ENCODE results near the gene TLR9. TPM values are rescaled to one million over a fixed set of nuclear protein-coding genes. Genes with fewer than 3 reads are reported as not detected.

The TLR9 gene, protein sequence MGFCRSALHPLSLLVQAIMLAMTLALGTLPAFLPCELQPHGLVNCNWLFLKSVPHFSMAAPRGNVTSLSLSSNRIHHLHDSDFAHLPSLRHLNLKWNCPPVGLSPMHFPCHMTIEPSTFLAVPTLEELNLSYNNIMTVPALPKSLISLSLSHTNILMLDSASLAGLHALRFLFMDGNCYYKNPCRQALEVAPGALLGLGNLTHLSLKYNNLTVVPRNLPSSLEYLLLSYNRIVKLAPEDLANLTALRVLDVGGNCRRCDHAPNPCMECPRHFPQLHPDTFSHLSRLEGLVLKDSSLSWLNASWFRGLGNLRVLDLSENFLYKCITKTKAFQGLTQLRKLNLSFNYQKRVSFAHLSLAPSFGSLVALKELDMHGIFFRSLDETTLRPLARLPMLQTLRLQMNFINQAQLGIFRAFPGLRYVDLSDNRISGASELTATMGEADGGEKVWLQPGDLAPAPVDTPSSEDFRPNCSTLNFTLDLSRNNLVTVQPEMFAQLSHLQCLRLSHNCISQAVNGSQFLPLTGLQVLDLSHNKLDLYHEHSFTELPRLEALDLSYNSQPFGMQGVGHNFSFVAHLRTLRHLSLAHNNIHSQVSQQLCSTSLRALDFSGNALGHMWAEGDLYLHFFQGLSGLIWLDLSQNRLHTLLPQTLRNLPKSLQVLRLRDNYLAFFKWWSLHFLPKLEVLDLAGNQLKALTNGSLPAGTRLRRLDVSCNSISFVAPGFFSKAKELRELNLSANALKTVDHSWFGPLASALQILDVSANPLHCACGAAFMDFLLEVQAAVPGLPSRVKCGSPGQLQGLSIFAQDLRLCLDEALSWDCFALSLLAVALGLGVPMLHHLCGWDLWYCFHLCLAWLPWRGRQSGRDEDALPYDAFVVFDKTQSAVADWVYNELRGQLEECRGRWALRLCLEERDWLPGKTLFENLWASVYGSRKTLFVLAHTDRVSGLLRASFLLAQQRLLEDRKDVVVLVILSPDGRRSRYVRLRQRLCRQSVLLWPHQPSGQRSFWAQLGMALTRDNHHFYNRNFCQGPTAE
- 0.06 TPM in 1 of 5 replicates, not detected in the others for total RNA-seq (2022; extraction: Qiagen RNA extraction; ENCODE audit: low read depth)

GRCh38 chr3:52225452-52226228 is at the start of gene TLR9:
Gene TLR9 (minus strand): TSS chr3:52225645. CDS start chr3:52225529, 116 bp downstream.

DNA sequence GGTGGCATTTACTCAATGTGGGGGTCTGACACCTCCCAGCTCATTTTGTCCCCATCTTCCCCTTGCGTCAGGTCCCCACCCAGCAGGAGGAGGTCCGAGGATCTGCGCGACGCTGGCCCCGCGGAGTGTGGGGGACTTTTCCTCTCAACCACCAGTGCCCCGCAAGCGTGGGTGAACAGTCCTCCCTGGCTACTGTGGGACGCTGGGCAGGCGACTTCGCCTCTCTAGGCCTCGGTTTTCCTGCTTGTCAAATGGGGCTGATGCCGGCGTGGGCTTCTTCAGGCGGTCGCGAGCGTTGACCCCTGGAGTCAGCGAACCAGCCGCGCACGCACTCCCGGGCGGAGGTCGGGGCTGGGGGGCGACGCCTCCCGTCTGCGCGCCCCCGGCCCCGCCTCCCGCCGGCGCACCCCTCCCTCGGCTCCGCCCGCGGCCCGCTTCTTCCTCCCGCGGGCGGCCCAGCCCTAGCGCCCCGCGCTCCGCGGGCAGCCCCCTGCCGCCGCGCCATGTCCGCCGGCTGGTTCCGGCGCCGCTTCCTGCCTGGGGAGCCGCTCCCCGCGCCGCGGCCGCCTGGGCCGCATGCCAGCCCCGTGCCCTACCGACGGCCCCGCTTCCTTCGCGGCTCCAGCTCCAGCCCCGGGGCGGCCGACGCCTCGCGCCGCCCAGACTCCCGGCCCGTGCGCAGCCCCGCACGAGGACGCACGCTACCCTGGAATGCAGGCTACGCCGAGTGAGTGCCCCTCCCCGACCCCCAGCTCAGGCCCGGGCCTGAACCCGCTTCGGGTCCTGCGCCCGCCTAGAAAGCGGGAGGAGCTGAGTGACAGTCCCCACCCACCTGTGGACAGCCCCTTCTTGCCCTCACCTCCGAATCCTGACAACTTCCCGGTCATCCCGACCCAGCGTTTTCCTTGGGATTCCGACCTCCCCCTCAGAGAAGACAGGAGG is 20.1 kb upstream of the TLR9 start, which contains the start of gene PPM1M:
Gene PPM1M, plus strand, starts transcription at position 438 of the 942 bp plus-strand sequence. Its CDS starts 66 bp downstream, at position 504.

DNA sequence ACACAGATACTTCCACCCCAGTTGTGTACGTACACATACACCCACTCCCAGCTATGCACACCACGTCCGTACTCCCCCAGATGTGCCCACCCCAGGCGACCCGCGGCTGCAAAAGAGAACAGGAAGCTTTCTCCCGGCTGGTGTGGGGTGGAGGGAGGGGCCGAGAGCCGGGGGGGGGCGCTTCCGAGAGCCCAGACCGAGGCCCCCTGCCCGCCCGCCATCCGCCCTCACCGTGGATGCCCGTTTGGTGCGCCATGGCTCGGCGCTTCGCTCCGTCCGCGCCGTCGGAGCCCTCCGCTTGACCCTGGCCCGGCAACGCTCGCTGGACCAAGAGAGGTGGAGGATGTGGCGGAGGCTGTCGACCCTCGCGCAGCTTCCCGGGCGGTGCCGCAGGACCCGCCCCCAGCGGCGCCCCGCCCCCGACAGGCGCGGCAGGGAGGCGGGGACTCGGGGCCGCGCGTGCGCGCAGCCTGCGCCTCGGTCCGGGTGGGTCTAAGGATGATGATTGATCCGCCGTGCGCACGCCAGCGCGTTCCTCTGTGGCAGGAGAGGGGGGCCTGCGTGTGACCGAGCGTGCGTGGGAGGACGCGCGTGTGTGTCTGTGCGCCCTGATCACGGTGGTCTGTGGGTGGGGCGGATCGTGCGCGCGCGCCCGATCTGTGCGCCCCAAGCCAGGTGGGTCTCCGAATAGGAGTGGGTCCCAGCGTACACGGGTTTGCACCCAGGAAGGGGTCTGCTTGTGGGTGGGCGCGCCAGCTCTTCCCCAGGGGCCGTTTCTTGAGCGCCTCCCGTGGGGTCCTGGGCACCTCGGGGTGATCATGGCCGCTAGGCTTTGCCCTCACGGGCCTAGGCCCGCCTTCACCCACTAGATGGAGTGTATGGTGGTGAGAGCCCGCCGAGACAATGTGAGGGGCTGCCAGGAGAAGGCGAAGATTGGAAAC is 13.6 kb upstream of the TLR9 start, which contains the start of gene TWF2:
Gene TWF2, minus strand, starts transcription at position 398 of the 941 bp plus-strand sequence. Its CDS starts 142 bp downstream, at position 256.

GRCh38 chr3:52197842-52198625 is 27.4 kb downstream of the TLR9 start, which contains the start of gene ALAS1:
Gene ALAS1 (plus strand): TSS chr3:52198160. CDS start chr3:52199242, 1,082 bp downstream.

Other genes starting within 250 kb of the TLR9 start
- gene ACY1, start 242.1 kb downstream of the TLR9 start, total RNA-seq (2022; extraction: Qiagen RNA extraction; ENCODE audit: low read depth) = 23.8 to 27.0 TPM (median 25.0 TPM) in 5 replicates
- gene RPL29, start 229.8 kb downstream of the TLR9 start, total RNA-seq (2022; extraction: Qiagen RNA extraction; ENCODE audit: low read depth) = 1,233 to 1,659 TPM (median 1,287 TPM) in 5 replicates
- 14.3 to 16.0 TPM (median 14.8 TPM) in 5 replicates for gene DUSP7, start 169.1 kb downstream of the TLR9 start, total RNA-seq (2022; extraction: Qiagen RNA extraction; ENCODE audit: low read depth)
- gene POC1A, start 71.2 kb downstream of the TLR9 start, total RNA-seq (2022; extraction: Qiagen RNA extraction; ENCODE audit: low read depth) = 15.5 to 20.4 TPM (median 17.8 TPM) in 5 replicates
- 49.5 to 55.6 TPM (median 52.5 TPM) in 5 replicates for gene ALAS1, start 27.5 kb downstream of the TLR9 start, total RNA-seq (2022; extraction: Qiagen RNA extraction; ENCODE audit: low read depth)
- 59.9 to 79.9 TPM (median 69.8 TPM) in 5 replicates for gene TWF2, start 13.5 kb upstream of the TLR9 start, total RNA-seq (2022; extraction: Qiagen RNA extraction; ENCODE audit: low read depth)
- 3.9 to 5.7 TPM (median 5.0 TPM) in 5 replicates for gene PPM1M, start 20.1 kb upstream of the TLR9 start, total RNA-seq (2022; extraction: Qiagen RNA extraction; ENCODE audit: low read depth)
- 50.0 to 59.3 TPM (median 55.6 TPM) in 5 replicates for gene WDR82, start 53.0 kb upstream of the TLR9 start, total RNA-seq (2022; extraction: Qiagen RNA extraction; ENCODE audit: low read depth)
- 3.6 to 4.8 TPM (median 4.3 TPM) in 5 replicates for gene GLYCTK, start 62.2 kb upstream of the TLR9 start, total RNA-seq (2022; extraction: Qiagen RNA extraction; ENCODE audit: low read depth)
- gene DNAH1, start 90.7 kb upstream of the TLR9 start, total RNA-seq (2022; extraction: Qiagen RNA extraction; ENCODE audit: low read depth) = 0.72 to 1.1 TPM (median 0.85 TPM) in 5 replicates
- 32.8 to 40.9 TPM (median 40.1 TPM) in 5 replicates for gene BAP1, start 184.4 kb upstream of the TLR9 start, total RNA-seq (2022; extraction: Qiagen RNA extraction; ENCODE audit: low read depth)
- gene PHF7, start 185.0 kb upstream of the TLR9 start, total RNA-seq (2022; extraction: Qiagen RNA extraction; ENCODE audit: low read depth) = 2.5 to 3.4 TPM (median 3.0 TPM) in 5 replicates
- 0.03 to 0.30 TPM (median 0.09 TPM) in 5 replicates for gene SEMA3G, start 219.5 kb upstream of the TLR9 start, total RNA-seq (2022; extraction: Qiagen RNA extraction; ENCODE audit: low read depth)
- 1.2 to 2.0 TPM (median 1.4 TPM) in 5 replicates for gene TNNC1, start 228.4 kb upstream of the TLR9 start, total RNA-seq (2022; extraction: Qiagen RNA extraction; ENCODE audit: low read depth)
- 10.2 to 16.1 TPM (median 14.6 TPM) in 5 replicates for gene NISCH, start 230.0 kb upstream of the TLR9 start, total RNA-seq (2022; extraction: Qiagen RNA extraction; ENCODE audit: low read depth)

Measured in A549 treated with DMSO at 1 μM for 4 hours (cell line).